OCI-LY7 (cell line): ENCODE results near the gene LFNG. TPM values are rescaled to one million over a fixed set of nuclear protein-coding genes. Genes with fewer than 3 reads are reported as not detected.

Experiments
- BruUV-seq: library from RNA; stranded (reverse); fragments of 400-500 nt; replicated peaks from 2 replicates; lab custom pipeline; 2021; lab: Mats Ljungman, UMichigan
- CTCF ChIA-PET: fragments of 300-600 bp; sonication (Branson Sonifier 250); formaldehyde crosslinking; loops from one replicate; lab custom pipeline; 2022; ENCODE audit warnings: antibody characterized with exemption; ENCODE audit not compliant: unreplicated experiment; lab: Charles Lee
- POLR2A ChIA-PET: fragments of 300-600 bp; sonication (Branson Sonifier 250); formaldehyde crosslinking; loops from one replicate; lab custom pipeline; 2022; ENCODE audit warnings: antibody characterized with exemption; lab: Charles Lee
- DNase-seq: peaks from one replicate; pipeline ENCODE4 v3.0.0-alpha.2; 2015; ENCODE audit warnings: low spot score
- H2AFZ ChIP-seq: fragments of 200-600 bp; sonication (generic), shearing (Covaris generic); 2 replicates; pipeline ENCODE4 v1.6.1; 2014; ENCODE audit warnings: mild to moderate bottlenecking, antibody characterized with exemption, low read length, moderate library complexity
- H3K27ac ChIP-seq: fragments of 200-600 bp; sonication (generic); 2 replicates; pipeline ENCODE4 v1.5.1; 2014; ENCODE audit warnings: mixed run types, low read depth, mild to moderate bottlenecking, moderate library complexity, low read length, inconsistent platforms; ENCODE audit not compliant: poor library complexity, severe bottlenecking
- H3K36me3 ChIP-seq: fragments of 200-600 bp; sonication (generic); 2 replicates; pipeline ENCODE4 v1.6.1; 2014; ENCODE audit warnings: mild to moderate bottlenecking, antibody characterized with exemption, low read length, moderate library complexity, mixed read lengths; ENCODE audit not compliant: insufficient read depth
- H3K4me1 ChIP-seq: fragments of 200-600 bp; sonication (generic); 2 replicates; pipeline ENCODE4 v1.5.1; 2014; ENCODE audit warnings: mild to moderate bottlenecking, low read length; ENCODE audit not compliant: insufficient read depth, poor library complexity, severe bottlenecking
- H3K4me2 ChIP-seq: fragments of 200-600 bp; sonication (generic); 2 replicates; pipeline ENCODE4 v1.6.1; 2014; ENCODE audit warnings: mild to moderate bottlenecking, low read length
- H3K4me3 ChIP-seq: fragments of 200-600 bp; sonication (generic); 2 replicates; pipeline ENCODE4 v1.5.1; 2014; ENCODE audit warnings: mild to moderate bottlenecking, low read depth, low read length; ENCODE audit not compliant: poor library complexity, severe bottlenecking
- H3K79me2 ChIP-seq: fragments of 200-600 bp; sonication (generic); 2 replicates; pipeline ENCODE4 v1.6.1; 2016; ENCODE audit warnings: low read depth, mild to moderate bottlenecking, low read length, moderate library complexity, mixed read lengths; ENCODE audit not compliant: insufficient read depth
- H3K9me2 ChIP-seq: fragments of 200-600 bp; sonication (generic); 2 replicates; pipeline ENCODE4 v1.6.1; 2016; ENCODE audit warnings: mild to moderate bottlenecking, low read length, mixed read lengths; ENCODE audit not compliant: insufficient read depth
- H3K9me3 ChIP-seq: fragments of 200-600 bp; sonication (generic); 2 replicates; pipeline ENCODE4 v1.6.1; 2014; ENCODE audit warnings: mild to moderate bottlenecking, mixed run types, low read length, mixed read lengths
- H4K20me1 ChIP-seq: fragments of 200-600 bp; sonication (generic); 2 replicates; pipeline ENCODE4 v1.6.1; 2014; ENCODE audit warnings: mild to moderate bottlenecking, antibody characterized with exemption, low read length, moderate library complexity, mixed read lengths; ENCODE audit not compliant: insufficient read depth
- EZH2phosphoT487 ChIP-seq: fragments of 200-600 bp; sonication (generic); IDR thresholded peaks from 2 replicates; pipeline ENCODE4 v1.6.1; 2018; ENCODE audit warnings: low read depth, borderline replicate concordance, mild to moderate bottlenecking, mixed run types, antibody characterized with exemption, low read length, moderate library complexity, mixed read lengths
- intact Hi-C: fragments of 100-400 bp; cut with micrococcal nuclease; formaldehyde crosslinking; loops from one replicate; pipeline ENCODE4 v1.10.0; 2022; ENCODE audit not compliant: unreplicated experiment
- total RNA-seq, 2 experiments: library from RNA; depleted of rRNA in 1 of 2; stranded (reverse); fragments of >200 nt in 1 of 2; shearing (Covaris generic) in 1 of 2; gene quantifications; 2 replicates each; pipeline ENCODE4 v1.2.3, GENCODE V29; 2014 to 2022
- TF ChIP-seq, protein P1 (sequence below): fragments of 200-600 bp; sonication (generic); conservative IDR thresholded peaks from 2 replicates; pipeline ENCODE4 v1.5.1; 2014; ENCODE audit warnings: mild to moderate bottlenecking, antibody characterized with exemption, low read length, moderate library complexity, mixed read lengths

LFNG gene
- total RNA-seq, 2 experiments from 2014 or later = 1.2 to 2.1 TPM

GRCh38 chr7:2488272-2488645 lies 31.3 kb upstream of the LFNG start:
- POLR2A ChIA-PET = no interaction called here
- Histone ChIP-seq H3K36me3 (no peaks in the 10 kb centered on the region), H4K20me1 (no peaks in the 10 kb centered on the region)

GRCh38 chr7:2488681-2489080 lies 30.9 kb upstream of the LFNG start:
- H3K9me3 ChIP-seq = no peaks in the 10 kb centered on the region
- no TSS peak for BruUV-seq
- H2AFZ ChIP-seq = no peak overlapping the region
- H3K4me2 ChIP-seq = no peak overlapping the region
- no peak overlapping the region for H3K27ac ChIP-seq
- no peaks in the 10 kb centered on the region for H4K20me1 ChIP-seq
- no peaks in the 10 kb centered on the region for H3K4me1 ChIP-seq
- no peaks in the 10 kb centered on the region for H3K79me2 ChIP-seq
- CTCF ChIA-PET = no interaction called here
- no peak for DNase-seq
- no peak for TF ChIP-seq EZH2phosphoT487
- TF ChIP-seq, protein P1, sequence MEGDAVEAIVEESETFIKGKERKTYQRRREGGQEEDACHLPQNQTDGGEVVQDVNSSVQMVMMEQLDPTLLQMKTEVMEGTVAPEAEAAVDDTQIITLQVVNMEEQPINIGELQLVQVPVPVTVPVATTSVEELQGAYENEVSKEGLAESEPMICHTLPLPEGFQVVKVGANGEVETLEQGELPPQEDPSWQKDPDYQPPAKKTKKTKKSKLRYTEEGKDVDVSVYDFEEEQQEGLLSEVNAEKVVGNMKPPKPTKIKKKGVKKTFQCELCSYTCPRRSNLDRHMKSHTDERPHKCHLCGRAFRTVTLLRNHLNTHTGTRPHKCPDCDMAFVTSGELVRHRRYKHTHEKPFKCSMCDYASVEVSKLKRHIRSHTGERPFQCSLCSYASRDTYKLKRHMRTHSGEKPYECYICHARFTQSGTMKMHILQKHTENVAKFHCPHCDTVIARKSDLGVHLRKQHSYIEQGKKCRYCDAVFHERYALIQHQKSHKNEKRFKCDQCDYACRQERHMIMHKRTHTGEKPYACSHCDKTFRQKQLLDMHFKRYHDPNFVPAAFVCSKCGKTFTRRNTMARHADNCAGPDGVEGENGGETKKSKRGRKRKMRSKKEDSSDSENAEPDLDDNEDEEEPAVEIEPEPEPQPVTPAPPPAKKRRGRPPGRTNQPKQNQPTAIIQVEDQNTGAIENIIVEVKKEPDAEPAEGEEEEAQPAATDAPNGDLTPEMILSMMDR = no peak
- no peaks in the 10 kb centered on the region for H3K36me3 ChIP-seq
- no peak overlapping the region for H3K4me3 ChIP-seq
- POLR2A ChIA-PET = no interaction called here
- no peaks in the 10 kb centered on the region for H3K9me2 ChIP-seq
- intact Hi-C loops = no loop called here

More at GRCh38 chr7:2488272-2488645, 31.3 kb upstream of the LFNG start:
- no peak overlapping the region for H3K4me2 ChIP-seq
- intact Hi-C loops = no loop called here
- H3K79me2 ChIP-seq = no peaks in the 10 kb centered on the region
- no peaks in the 10 kb centered on the region for H3K4me1 ChIP-seq
- H2AFZ ChIP-seq = no peak overlapping the region
- no peak for TF ChIP-seq EZH2phosphoT487
- TF ChIP-seq, protein P1 = no peak
- CTCF ChIA-PET = no interaction called here
- H3K27ac ChIP-seq = no peak overlapping the region
- BruUV-seq = no TSS peak
- H3K9me2 ChIP-seq = no peaks in the 10 kb centered on the region
- no peak overlapping the region for H3K4me3 ChIP-seq
- no peak for DNase-seq
- H3K9me3 ChIP-seq = no peaks in the 10 kb centered on the region

GRCh38 chr7:2490181-2490651 lies 29.4 kb upstream of the LFNG start:
- POLR2A ChIA-PET = no interaction called here
- TF ChIP-seq, protein P1 = no peak
- no peak for TF ChIP-seq EZH2phosphoT487
- CTCF ChIA-PET = no interaction called here
- BruUV-seq = no TSS peak
- Histone ChIP-seq H3K4me1 (no peaks in the 10 kb centered on the region), H3K4me3 (no peak overlapping the region), H2AFZ (no peak overlapping the region), H4K20me1 (no peaks in the 10 kb centered on the region), H3K9me2 (no peaks in the 10 kb centered on the region), H3K4me2 (no peak overlapping the region), H3K9me3 (no peaks in the 10 kb centered on the region), H3K27ac (no peak overlapping the region), H3K36me3 (no peaks in the 10 kb centered on the region), H3K79me2 (no peaks in the 10 kb centered on the region)
- no peak for DNase-seq
- intact Hi-C loops = no loop called here
